ENCODE measurements around the gene LAMA4. TPM values are rescaled to one million over a fixed set of nuclear protein-coding genes. Genes with fewer than 3 reads are reported as not detected.

LAMA4 gene
- total RNA-seq, 1 experiment from 2014 or later, result 58.3 TPM

DNA sequence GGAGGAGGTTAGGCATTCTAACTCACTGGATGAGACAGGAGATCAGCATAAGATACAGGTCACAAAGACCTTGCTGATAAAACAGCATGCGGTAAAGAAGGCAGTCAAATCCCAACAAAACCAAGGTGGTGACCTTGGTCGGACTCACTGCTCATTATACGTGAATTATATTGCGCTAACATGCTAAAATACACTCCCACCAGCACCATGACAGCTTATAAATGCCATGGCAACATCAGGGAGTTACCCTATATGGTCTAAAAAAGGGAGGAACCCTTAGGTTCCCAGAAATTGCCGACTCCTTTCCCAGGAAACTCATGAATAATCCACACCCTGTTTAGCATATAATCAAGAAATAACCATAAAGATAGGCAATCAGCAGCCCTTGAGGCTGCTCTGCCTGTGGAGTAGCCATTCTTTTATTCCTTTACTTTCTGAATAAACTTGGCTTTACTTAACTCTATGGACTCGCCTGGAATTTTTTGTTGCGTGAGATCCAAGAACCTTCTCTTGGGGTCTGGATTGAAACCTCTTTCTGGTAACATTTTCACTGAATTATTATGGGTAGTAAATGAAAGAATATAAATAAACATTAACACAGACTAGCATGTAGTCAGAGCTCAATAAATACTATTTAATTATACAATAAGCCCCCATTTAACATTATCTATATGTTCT is 3.0 kb upstream of the LAMA4 start:
- Histone ChIP-seq H3K4me1 (replicated peaks; ENCODE audit: insufficient read depth) (peaks cover 20% of the 10 kb centered on the region), H3K27ac (no peak overlapping the region), H3K9me3 (ENCODE audit: insufficient read depth, low read depth) (no peaks in the 10 kb centered on the region), H3K9me2 (ENCODE audit: insufficient read depth) (no peaks in the 10 kb centered on the region), H4K20me1 (ENCODE audit: insufficient read depth) (no peaks in the 10 kb centered on the region; the same call in 1 of the 2 replicates), H3K27me3 (ENCODE audit: insufficient read depth, low read depth) (no peaks in the 10 kb centered on the region), H3K36me3 (ENCODE audit: low read depth) (peaks cover 9% of the 10 kb centered on the region; the same call in 1 of the 2 replicates), H3F3A (ENCODE audit: insufficient read depth, low read depth) (peaks cover 12% of the 10 kb centered on the region; the same call in 1 of the 2 replicates), H3K4me3 (no peak overlapping the region), H3K79me2 (ENCODE audit: low read depth) (peaks cover 20% of the 10 kb centered on the region), H3K4me2 (no peak overlapping the region), H2AFZ (no peak overlapping the region)
- ChIA-PET CTCF (no interaction called here), POLR2A (ENCODE audit: unreplicated experiment) (no interaction called here)
- BruUV-seq (replicated peaks), result no TSS peak
- intact Hi-C loops (cut with micrococcal nuclease; ENCODE audit: unreplicated experiment), result no loop called here
- DNase-seq, result no peak
- TF ChIP-seq, protein P1, sequence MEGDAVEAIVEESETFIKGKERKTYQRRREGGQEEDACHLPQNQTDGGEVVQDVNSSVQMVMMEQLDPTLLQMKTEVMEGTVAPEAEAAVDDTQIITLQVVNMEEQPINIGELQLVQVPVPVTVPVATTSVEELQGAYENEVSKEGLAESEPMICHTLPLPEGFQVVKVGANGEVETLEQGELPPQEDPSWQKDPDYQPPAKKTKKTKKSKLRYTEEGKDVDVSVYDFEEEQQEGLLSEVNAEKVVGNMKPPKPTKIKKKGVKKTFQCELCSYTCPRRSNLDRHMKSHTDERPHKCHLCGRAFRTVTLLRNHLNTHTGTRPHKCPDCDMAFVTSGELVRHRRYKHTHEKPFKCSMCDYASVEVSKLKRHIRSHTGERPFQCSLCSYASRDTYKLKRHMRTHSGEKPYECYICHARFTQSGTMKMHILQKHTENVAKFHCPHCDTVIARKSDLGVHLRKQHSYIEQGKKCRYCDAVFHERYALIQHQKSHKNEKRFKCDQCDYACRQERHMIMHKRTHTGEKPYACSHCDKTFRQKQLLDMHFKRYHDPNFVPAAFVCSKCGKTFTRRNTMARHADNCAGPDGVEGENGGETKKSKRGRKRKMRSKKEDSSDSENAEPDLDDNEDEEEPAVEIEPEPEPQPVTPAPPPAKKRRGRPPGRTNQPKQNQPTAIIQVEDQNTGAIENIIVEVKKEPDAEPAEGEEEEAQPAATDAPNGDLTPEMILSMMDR (conservative IDR thresholded peaks at IDR 0.05), result no peak
- no peak for TF ChIP-seq EZH2 (IDR thresholded peaks at IDR 0.05; ENCODE audit: low read depth)

- Histone ChIP-seq H3K4me3 (peak overlapping the region; percentile 70), H3K36me3 (ENCODE audit: low read depth) (peaks cover 30% of the 10 kb centered on the region), H3K9me2 (ENCODE audit: insufficient read depth) (no peaks in the 10 kb centered on the region), H3K9me3 (ENCODE audit: insufficient read depth, low read depth) (peaks cover 9% of the 10 kb centered on the region; the same call in 1 of the 2 replicates), H3K4me1 (replicated peaks; ENCODE audit: insufficient read depth) (peaks cover 36% of the 10 kb centered on the region), H3F3A (ENCODE audit: insufficient read depth, low read depth) (peaks cover 23% of the 10 kb centered on the region), H3K79me2 (ENCODE audit: low read depth) (peaks cover 44% of the 10 kb centered on the region), H3K4me2 (peak overlapping the region; percentile 79), H2AFZ (peak overlapping the region; percentile 79), H3K27ac (peak overlapping the region; percentile 93), H4K20me1 (ENCODE audit: insufficient read depth) (no peaks in the 10 kb centered on the region; the same call in 1 of the 2 replicates), H3K27me3 (ENCODE audit: insufficient read depth, low read depth) (no peaks in the 10 kb centered on the region)
- TF ChIP-seq, protein P1 (conservative IDR thresholded peaks at IDR 0.05), result no peak
- TF ChIP-seq EZH2 (IDR thresholded peaks at IDR 0.05; ENCODE audit: low read depth), result no peak
- no peak for DNase-seq
- intact Hi-C loops (cut with micrococcal nuclease; ENCODE audit: unreplicated experiment), result loop anchor here (2.0 kb wide), 3 partner anchors 28 to 74 kb away; no protein-coding TSS in a partner anchor
- POLR2A ChIA-PET (ENCODE audit: unreplicated experiment), result interaction anchor here (0.6 to 3.3 kb wide), 8 partner anchors 9 to 996 kb away, joined by 3 to 51 read pairs (median 6); no protein-coding TSS in a partner anchor
- CTCF ChIA-PET, result interaction anchor here (0.6 kb wide), 1 partner anchor 9 kb away, joined by 3 read pairs; no protein-coding TSS in a partner anchor
- BruUV-seq (replicated peaks), result no TSS peak
Observed at GRCh38 chr6:112254921-112255320, 554 bp upstream of the LAMA4 start.

DNA sequence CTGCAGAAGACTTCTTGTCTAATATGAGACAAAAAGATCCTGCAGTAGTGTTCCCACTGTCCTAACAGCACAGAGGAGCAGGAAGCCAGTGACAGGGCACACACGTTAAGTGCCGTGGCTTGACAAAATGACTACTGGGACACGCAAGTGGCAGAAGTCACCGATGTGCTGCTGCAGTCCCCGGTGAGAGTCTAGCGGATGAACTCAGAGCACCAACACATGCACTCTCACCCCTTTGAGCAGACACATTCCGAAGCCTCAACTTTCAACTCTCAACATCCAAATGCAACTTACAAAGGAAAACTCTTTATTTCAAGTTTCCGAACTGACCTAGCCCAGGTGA is 898 bp downstream of the LAMA4 start:
- H3K79me2 ChIP-seq (ENCODE audit: low read depth), result peaks cover 59% of the 10 kb centered on the region
- BruUV-seq (replicated peaks), result no TSS peak
- ChIA-PET CTCF (no interaction called here), POLR2A (ENCODE audit: unreplicated experiment) (interaction anchor here (0.6 to 3.3 kb wide), 6 partner anchors 10 to 212 kb away, joined by 3 to 51 read pairs (median 8); no protein-coding TSS in a partner anchor)
- no peaks in the 10 kb centered on the region; the same call in 1 of the 2 replicates for H4K20me1 ChIP-seq (ENCODE audit: insufficient read depth)
- peak overlapping the region; percentile 79 for H2AFZ ChIP-seq
- DNase-seq, result no peak
- no peaks in the 10 kb centered on the region for H3K27me3 ChIP-seq (ENCODE audit: insufficient read depth, low read depth)
- peak overlapping the region; percentile 79 for H3K4me2 ChIP-seq
- intact Hi-C loops (cut with micrococcal nuclease; ENCODE audit: unreplicated experiment), result loop anchor here (1.0 kb wide), 1 partner anchor 45 kb away; no protein-coding TSS in a partner anchor
- peak overlapping the region; percentile 93 for H3K27ac ChIP-seq
- H3K4me1 ChIP-seq (replicated peaks; ENCODE audit: insufficient read depth), result peaks cover 44% of the 10 kb centered on the region
- H3K36me3 ChIP-seq (ENCODE audit: low read depth), result peaks cover 42% of the 10 kb centered on the region
- H3K9me3 ChIP-seq (ENCODE audit: insufficient read depth, low read depth), result peaks cover 9% of the 10 kb centered on the region; the same call in 1 of the 2 replicates
- H3K9me2 ChIP-seq (ENCODE audit: insufficient read depth), result no peaks in the 10 kb centered on the region
- H3F3A ChIP-seq (ENCODE audit: insufficient read depth, low read depth), result peaks cover 23% of the 10 kb centered on the region
- TF ChIP-seq EZH2 (IDR thresholded peaks at IDR 0.05; ENCODE audit: low read depth), result no peak
- TF ChIP-seq, protein P1 (conservative IDR thresholded peaks at IDR 0.05), result no peak
- H3K4me3 ChIP-seq, result peak overlapping the region; percentile 70

All from PC-9 (cell line).